Tibial artery (tissue), 4 donors: ENCODE data around the gene COL18A1.
A peak's percentile ranks its signal among the peaks of the same experiment; 100 is the strongest.

ENCODE experiments used
- DNase-seq, 2 donors: peaks; one replicate each; pipeline ENCODE4 v3.0.0-alpha.2; 2019
- H3K27ac ChIP-seq, 2 donors: fragments of 200-600 bp; sonication (generic) in 1 of 2; 1 replicate in 1 of 2; 2 replicates in 1 of 2; pipeline ENCODE4 v1.5.1; 2018 to 2019; ENCODE audit warnings: mild to moderate bottlenecking in 1 of 2
- H3K27me3 ChIP-seq, 2 donors: fragments of 200-600 bp; sonication (generic) in 1 of 2; one replicate each; pipeline versions ENCODE4 v1.5.1 to v1.6.0; 2016 to 2019
- H3K36me3 ChIP-seq, 3 donors: fragments of 200-600 bp; sonication (generic) in 2 of 3; one replicate each; pipeline ENCODE4 v1.5.1; 2016 to 2019; ENCODE audit warnings: mild to moderate bottlenecking in 2 of 3
- H3K4me1 ChIP-seq, 4 donors: fragments of 200-600 bp; sonication (generic) in 2 of 4; 1 replicate in 3 of 4; 2 replicates in 1 of 4; pipeline ENCODE4 v1.5.1; 2016 to 2019
- H3K4me3 ChIP-seq, 2 donors: fragments of 200-600 bp; sonication (generic) in 1 of 2; 1 replicate in 1 of 2; 2 replicates in 1 of 2; pipeline ENCODE4 v1.5.1; 2018 to 2019; ENCODE audit warnings: mild to moderate bottlenecking in 2 of 2
- H3K9me3 ChIP-seq, 3 donors: fragments of 200-600 bp; sonication (generic) in 1 of 3; one replicate each; pipeline ENCODE4 v1.5.1; 2016 to 2019
- CTCF ChIP-seq, 2 experiments: fragments of 200-600 bp in 1 of 2; fragments of 450-650 bp in 1 of 2; IDR thresholded peaks; one replicate each; pipeline ENCODE4 v1.5.1; 2017 to 2019; ENCODE audit warnings: antibody characterized with exemption in 2 of 2, mild to moderate bottlenecking in 1 of 2, moderate library complexity in 1 of 2
- intact Hi-C: fragments of 100-400 bp; cut with DNase I; formaldehyde crosslinking; loops from one replicate; pipeline ENCODE4 v1.15.0; 2023; ENCODE audit warnings: low total_unique reads

COL18A1 gene

GRCh38 chr21:45532826-45533360, 127.9 kb downstream of the COL18A1 start:
- no peak overlapping the region for H3K4me3 ChIP-seq
- no peaks in the 10 kb centered on the region for H3K9me3 ChIP-seq
- peak in 1 of 2 donors; percentile 62 for DNase-seq
- no peaks in the 10 kb centered on the region for H3K4me1 ChIP-seq
- no peak for TF ChIP-seq CTCF (IDR thresholded peaks at IDR 0.05)
- peaks cover 0 to 4% of the 10 kb centered on the region in 2 donors for H3K27me3 ChIP-seq
- intact Hi-C loops = no loop called here
- H3K36me3 ChIP-seq = peaks cover 0 to 17% (median 5%) of the 10 kb centered on the region in 3 donors
- H3K27ac ChIP-seq = no peak overlapping the region

DNA sequence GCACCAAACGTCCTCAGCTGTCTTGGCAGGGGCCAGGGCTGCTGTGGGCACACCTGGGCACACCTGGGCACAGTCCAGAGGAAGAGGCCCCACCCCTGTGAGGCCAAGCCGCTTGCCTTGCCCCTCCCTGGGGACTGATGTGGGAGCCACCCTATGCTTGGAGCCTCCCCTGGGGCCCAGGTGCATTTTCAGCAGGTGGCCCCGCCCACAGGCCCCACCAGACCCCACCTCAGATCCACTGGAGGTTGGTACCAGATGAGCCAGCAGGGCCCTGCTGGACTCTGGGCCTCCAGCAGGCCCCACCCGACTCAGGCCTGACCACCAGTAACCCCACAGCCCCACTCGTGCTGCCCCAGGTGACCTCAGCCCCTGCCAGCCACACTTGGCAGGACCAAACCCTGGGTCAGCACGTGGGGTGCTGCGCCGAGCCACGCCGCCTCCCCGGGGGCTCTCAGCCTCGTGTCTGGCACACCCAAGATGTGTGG, 128.4 kb downstream of the COL18A1 start:
- DNase-seq = peak in 1 of 2 donors; percentile 48
- intact Hi-C loops = no loop called here
- no peak overlapping the region for H3K27ac ChIP-seq
- TF ChIP-seq CTCF (IDR thresholded peaks at IDR 0.05) = no peak
- H3K9me3 ChIP-seq = no peaks in the 10 kb centered on the region
- H3K4me3 ChIP-seq = no peak overlapping the region
- H3K27me3 ChIP-seq = peaks cover 0 to 4% of the 10 kb centered on the region in 2 donors
- H3K36me3 ChIP-seq = peaks cover 0 to 17% (median 5%) of the 10 kb centered on the region in 3 donors
- no peaks in the 10 kb centered on the region for H3K4me1 ChIP-seq

- intact Hi-C loops = no loop called here
- TF ChIP-seq CTCF (IDR thresholded peaks at IDR 0.05) = no peak
- Histone ChIP-seq H3K4me3 (no peak overlapping the region), H3K9me3 (no peaks in the 10 kb centered on the region), H3K27ac (no peak overlapping the region), H3K4me1 (no peaks in the 10 kb centered on the region), H3K36me3 (peaks cover 0 to 17% (median 5%) of the 10 kb centered on the region in 3 donors), H3K27me3 (peaks cover 0 to 4% of the 10 kb centered on the region in 2 donors)
- peak in 1 of 2 donors; percentile 65 for DNase-seq
These were observed 129.1 kb downstream of the COL18A1 start for GRCh38 chr21:45533846-45534635.

GRCh38 chr21:45534636-45535331, 129.8 kb downstream of the COL18A1 start:
- Histone ChIP-seq H3K4me1 (no peaks in the 10 kb centered on the region), H3K27ac (no peak overlapping the region), H3K4me3 (no peak overlapping the region), H3K9me3 (no peaks in the 10 kb centered on the region), H3K36me3 (peaks cover 0 to 15% (median 5%) of the 10 kb centered on the region in 3 donors), H3K27me3 (peaks cover 0 to 4% of the 10 kb centered on the region in 2 donors)
- TF ChIP-seq CTCF (IDR thresholded peaks at IDR 0.05) = no peak
- intact Hi-C loops = no loop called here
- peak in 1 of 2 donors; percentile 66 for DNase-seq

GRCh38 chr21:45535341-45536081, 130.5 kb downstream of the COL18A1 start:
- DNase-seq = peak in 1 of 2 donors; percentile 72
- Histone ChIP-seq H3K4me3 (no peak overlapping the region), H3K4me1 (no peaks in the 10 kb centered on the region), H3K36me3 (peaks cover 0 to 8% (median 4%) of the 10 kb centered on the region in 3 donors), H3K9me3 (no peaks in the 10 kb centered on the region), H3K27me3 (peaks cover 0 to 4% of the 10 kb centered on the region in 2 donors), H3K27ac (no peak overlapping the region)
- TF ChIP-seq CTCF (IDR thresholded peaks at IDR 0.05) = no peak
- intact Hi-C loops = no loop called here
